GM12892 (cell line): ENCODE data around the gene FGA.
A peak's percentile ranks its signal among the peaks of the same experiment; 100 is the strongest.

Source experiments
- DNase-seq: peaks from one replicate; pipeline ENCODE4 v3.0.0; 2011; ENCODE audit not compliant: insufficient read length
- FAIRE-seq: peaks from 2 replicates; lab custom pipeline; 2011; peaks lifted over from hg19 to GRCh38; lab: Jason Lieb, UNC
- POLR2A ChIP-seq: IDR thresholded peaks from 2 replicates; pipeline ENCODE4 v1.6.1; 2011; ENCODE audit warnings: low read depth, low read length, control low read depth
- POLR2AphosphoS5 ChIP-seq: IDR thresholded peaks from 2 replicates; pipeline ENCODE4 v1.6.1; 2011; ENCODE audit warnings: low read depth, low read length, control low read depth
- TAF1 ChIP-seq: IDR thresholded peaks from 2 replicates; pipeline ENCODE4 v1.6.1; 2011; ENCODE audit warnings: low read depth, mild to moderate bottlenecking, control low read depth, low read length, borderline replicate concordance

FGA gene

DNA sequence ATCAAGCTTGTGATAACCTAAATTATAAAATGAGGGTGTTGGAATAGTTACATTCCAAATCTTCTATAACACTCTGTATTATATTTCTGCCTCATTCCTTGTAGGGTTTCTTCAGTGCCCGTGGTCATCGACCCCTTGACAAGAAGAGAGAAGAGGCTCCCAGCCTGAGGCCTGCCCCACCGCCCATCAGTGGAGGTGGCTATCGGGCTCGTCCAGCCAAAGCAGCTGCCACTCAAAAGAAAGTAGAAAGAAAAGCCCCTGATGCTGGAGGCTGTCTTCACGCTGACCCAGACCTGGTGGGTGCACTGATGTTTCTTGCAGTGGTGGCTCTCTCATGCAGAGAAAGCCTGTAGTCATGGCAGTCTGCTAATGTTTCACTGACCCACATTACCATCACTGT, 24.8 kb downstream of the FGA start:
- no peak for FAIRE-seq
- DNase-seq: no peak
- no peak for TF ChIP-seq TAF1
- TF ChIP-seq POLR2A: no peak
- TF ChIP-seq POLR2AphosphoS5: no peak

- FAIRE-seq (no peak), DNase-seq (no peak)
- no peak for TF ChIP-seq TAF1
- no peak for TF ChIP-seq POLR2A
- TF ChIP-seq POLR2AphosphoS5: no peak
These were observed 26.2 kb downstream of the FGA start for GRCh38 chr4:154564311-154564710.

DNA sequence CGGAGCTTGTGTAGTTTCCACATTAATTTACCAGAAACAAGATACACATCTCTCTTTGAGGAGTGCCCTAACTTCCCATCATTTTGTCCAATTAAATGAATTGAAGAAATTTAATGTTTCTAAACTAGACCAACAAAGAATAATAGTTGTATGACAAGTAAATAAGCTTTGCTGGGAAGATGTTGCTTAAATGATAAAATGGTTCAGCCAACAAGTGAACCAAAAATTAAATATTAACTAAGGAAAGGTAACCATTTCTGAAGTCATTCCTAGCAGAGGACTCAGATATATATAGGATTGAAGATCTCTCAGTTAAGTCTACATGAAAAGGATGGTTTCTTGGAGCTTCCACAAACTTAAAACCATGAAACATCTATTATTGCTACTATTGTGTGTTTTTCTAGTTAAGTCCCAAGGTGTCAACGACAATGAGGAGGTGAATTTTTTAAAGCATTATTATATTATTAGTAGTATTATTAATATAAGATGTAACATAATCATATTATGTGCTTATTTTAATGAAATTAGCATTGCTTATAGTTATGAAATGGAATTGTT, 27.8 kb downstream of the FGA start, which contains the start of gene FGB:
Gene FGB, plus strand, starts transcription at position 315 of the 558 bp plus-strand sequence. Its CDS starts 8 bp downstream, at position 323.
- no peak for DNase-seq
- TF ChIP-seq POLR2AphosphoS5 (no peak), TAF1 (no peak), POLR2A (no peak)
- FAIRE-seq: no peak

GRCh38 chr4:154560824-154561231, 29.7 kb downstream of the FGA start:
- DNase-seq (no peak), FAIRE-seq (no peak)
- TF ChIP-seq POLR2AphosphoS5: no peak
- TF ChIP-seq TAF1: no peak
- no peak for TF ChIP-seq POLR2A

- FAIRE-seq (no peak), DNase-seq (no peak)
- TF ChIP-seq POLR2A: no peak
- TF ChIP-seq POLR2AphosphoS5: no peak
- no peak for TF ChIP-seq TAF1
These were observed 30.1 kb downstream of the FGA start for GRCh38 chr4:154560419-154560801.

- FAIRE-seq: peak; percentile 86
- no peak for TF ChIP-seq TAF1
- TF ChIP-seq POLR2A: no peak
- no peak for TF ChIP-seq POLR2AphosphoS5
- peak; percentile 0 for DNase-seq
These were observed 30.8 kb downstream of the FGA start for GRCh38 chr4:154559494-154560418.

GRCh38 chr4:154559141-154559493, 31.4 kb downstream of the FGA start:
- no peak for TF ChIP-seq POLR2A
- DNase-seq (no peak), FAIRE-seq (no peak)

GRCh38 chr4:154551872-154552686, 38.5 kb downstream of the FGA start:
- peak; percentile 38 for FAIRE-seq
- peak; percentile 9 for DNase-seq
- TF ChIP-seq POLR2A: no peak
- TF ChIP-seq TAF1: no peak
- no peak for TF ChIP-seq POLR2AphosphoS5

DNA sequence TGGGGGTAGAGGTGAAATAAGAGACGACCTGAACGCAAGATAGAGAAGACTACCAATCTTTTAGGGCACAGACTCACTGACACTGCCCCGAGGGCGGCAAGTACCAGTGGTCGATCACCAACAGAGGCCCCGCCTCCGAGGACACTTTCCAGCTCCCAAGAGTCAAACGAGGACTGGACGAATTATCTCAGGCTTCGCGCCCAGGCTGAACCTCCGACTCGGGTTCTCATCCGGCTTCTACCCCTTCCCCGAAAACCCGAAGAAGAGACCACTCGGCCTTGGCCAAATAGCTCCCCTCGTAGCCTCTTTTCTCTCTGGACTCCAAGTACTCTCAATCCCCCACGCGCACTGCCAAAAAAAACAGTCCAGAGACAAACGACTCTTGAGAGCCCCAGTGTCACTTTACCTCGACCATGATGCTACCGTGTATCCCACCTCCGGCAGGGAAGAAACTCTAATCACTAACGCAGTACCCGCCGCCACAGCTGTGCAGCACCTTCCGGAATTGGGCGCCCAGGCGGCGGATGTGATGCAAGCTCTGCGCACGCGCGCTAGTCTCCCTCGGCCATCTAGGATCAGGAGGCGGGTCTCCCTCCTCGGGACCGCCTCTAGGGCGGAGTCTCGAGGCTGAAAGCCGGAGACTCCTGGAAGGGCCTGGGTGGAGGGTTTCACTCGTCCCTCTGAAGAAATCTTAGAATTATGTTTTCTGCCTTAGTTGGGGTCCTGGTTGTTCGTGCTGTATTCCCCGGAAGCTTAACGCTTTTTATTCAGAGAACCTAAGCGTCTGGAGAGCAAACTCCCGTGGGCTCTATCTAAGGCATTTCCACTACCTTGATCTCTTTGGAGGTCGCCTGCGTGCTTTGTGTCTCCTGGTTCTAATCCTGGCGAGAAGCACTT, 40.4 kb downstream of the FGA start, which contains the start of gene PLRG1:
Gene PLRG1, minus strand, starts transcription at position 507 of the 897 bp plus-strand sequence. Its CDS starts 92 bp downstream, at position 415.
- FAIRE-seq (peak; percentile 99), DNase-seq (peak; percentile 55)
- TF ChIP-seq TAF1 (peak; percentile 46; the same call in 1 of the 2 replicates), POLR2AphosphoS5 (peak; percentile 69), POLR2A (peak; percentile 81)

GRCh38 chr4:154545689-154546088, 44.9 kb downstream of the FGA start:
- DNase-seq (no peak), FAIRE-seq (no peak)

More at GRCh38 chr4:154545689-154546088, 44.9 kb downstream of the FGA start:
- no peak for TF ChIP-seq POLR2A
- no peak for TF ChIP-seq POLR2AphosphoS5
- no peak for TF ChIP-seq TAF1
